GM12801 (cell line): Measurements from ENCODE around the gene CD200R1L.

ENCODE experiments used
- CTCF ChIP-seq: IDR thresholded peaks from one replicate; pipeline ENCODE4 v1.5.1; 2011; ENCODE audit warnings: control low read depth; ENCODE audit not compliant: insufficient read length; ENCODE audit errors: extremely low read depth

The CD200R1L gene

GRCh38 chr3:112779011-112779410 is 67.7 kb downstream of the CD200R1L start:
- no peak for TF ChIP-seq CTCF

GRCh38 chr3:112778353-112778948 is 68.2 kb downstream of the CD200R1L start:
- no peak for TF ChIP-seq CTCF

- no peak for TF ChIP-seq CTCF
Measured at GRCh38 chr3:112777811-112778210, 68.9 kb downstream of the CD200R1L start.

GRCh38 chr3:112776836-112777235 is 69.8 kb downstream of the CD200R1L start:
- TF ChIP-seq CTCF: no peak

- TF ChIP-seq CTCF: no peak
Measured at GRCh38 chr3:112776000-112776399, 70.7 kb downstream of the CD200R1L start.

GRCh38 chr3:112775011-112775742 is 71.5 kb downstream of the CD200R1L start:
- no peak for TF ChIP-seq CTCF

- TF ChIP-seq CTCF: no peak
Measured at GRCh38 chr3:112774293-112774926, 72.3 kb downstream of the CD200R1L start.
